Stimulated activated CD8-positive, alpha-beta memory T cell treated with anti-CD3 and anti-CD28 coated beads, Interleukin-15, amount 100 ng/mL, for 1 hour (primary cell): ENCODE results near the gene HS3ST4.

Experiments
- DNase-seq: peaks from one replicate; pipeline ENCODE4 v3.0.0-alpha.2; 2020; ENCODE audit warnings: low read depth

The HS3ST4 gene

GRCh38 chr16:25827709-25828108 lies 135.9 kb downstream of the HS3ST4 start:
- DNase-seq: no peak

GRCh38 chr16:25828510-25828909 lies 136.8 kb downstream of the HS3ST4 start:
- no peak for DNase-seq

- DNase-seq: no peak
Observed at GRCh38 chr16:25832291-25832690, 140.5 kb downstream of the HS3ST4 start.

GRCh38 chr16:25834101-25834500 lies 142.3 kb downstream of the HS3ST4 start:
- DNase-seq: no peak

DNA sequence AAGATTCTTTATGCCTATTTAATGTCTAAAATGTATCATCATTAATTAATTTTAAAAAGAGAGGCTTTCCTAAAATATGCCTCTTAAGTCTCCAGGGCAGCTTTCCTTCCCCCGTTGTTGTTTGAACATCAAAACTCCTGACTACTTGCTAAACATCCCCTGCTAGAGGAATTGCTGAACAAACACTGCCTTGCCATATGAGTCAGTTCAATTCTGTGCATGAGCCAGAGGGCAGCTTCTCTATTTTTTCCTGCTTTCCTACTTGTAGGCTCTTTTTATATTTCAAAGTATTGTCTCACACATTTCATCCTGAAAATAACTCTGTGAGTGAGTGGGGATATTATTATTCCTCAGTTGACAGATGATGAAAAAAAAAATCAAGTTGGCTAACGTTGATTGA lies 143.4 kb downstream of the HS3ST4 start:
- DNase-seq: no peak

- peak; percentile 1 for DNase-seq
Observed at GRCh38 chr16:25838724-25839186, 147.0 kb downstream of the HS3ST4 start.

- DNase-seq: no peak
Observed at GRCh38 chr16:25841761-25842160, 150.0 kb downstream of the HS3ST4 start.

DNA sequence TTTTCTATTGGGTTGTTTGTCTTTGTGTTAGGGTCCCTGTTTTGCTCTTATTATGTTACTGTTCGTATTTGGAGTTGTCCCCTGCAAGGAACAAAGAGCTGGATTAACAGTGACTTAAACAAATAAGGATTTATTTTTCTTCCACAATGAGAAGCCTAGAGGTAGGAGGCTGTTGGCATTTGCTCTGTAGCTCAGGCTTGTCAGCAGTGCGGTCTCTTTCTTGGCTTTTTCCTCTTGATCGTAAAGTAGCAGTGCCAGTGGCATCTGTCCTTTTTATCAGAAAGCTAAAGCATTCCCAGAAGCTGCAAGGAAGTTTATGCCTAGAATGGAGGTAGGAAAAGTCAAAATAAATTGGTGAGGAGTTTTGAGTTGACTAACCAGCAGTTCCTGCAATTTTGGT lies 154.1 kb downstream of the HS3ST4 start:
- no peak for DNase-seq

- DNase-seq: no peak
Observed at GRCh38 chr16:25854141-25854540, 162.4 kb downstream of the HS3ST4 start.

DNA sequence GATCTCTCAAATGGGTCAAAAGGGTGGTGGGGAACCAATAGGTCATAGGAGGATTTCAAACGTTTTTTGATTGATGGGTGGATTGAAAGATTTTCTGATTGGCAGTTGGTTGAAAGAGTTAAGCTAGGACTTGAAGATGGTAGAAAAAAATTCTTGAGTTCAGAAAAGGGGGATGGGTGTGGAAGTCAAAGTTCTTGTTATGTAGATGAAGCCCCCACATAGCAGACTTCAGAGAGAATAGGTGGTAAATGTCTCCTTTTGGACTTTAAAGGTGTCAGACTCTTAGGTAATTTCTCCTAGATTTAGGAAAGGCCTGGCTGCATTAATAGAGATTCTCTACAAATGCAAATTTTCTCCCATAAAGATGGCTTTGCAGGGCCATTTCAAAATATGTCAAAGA lies 163.3 kb downstream of the HS3ST4 start:
- no peak for DNase-seq

- DNase-seq: no peak
Observed at GRCh38 chr16:25855818-25856217, 164.1 kb downstream of the HS3ST4 start.

DNA sequence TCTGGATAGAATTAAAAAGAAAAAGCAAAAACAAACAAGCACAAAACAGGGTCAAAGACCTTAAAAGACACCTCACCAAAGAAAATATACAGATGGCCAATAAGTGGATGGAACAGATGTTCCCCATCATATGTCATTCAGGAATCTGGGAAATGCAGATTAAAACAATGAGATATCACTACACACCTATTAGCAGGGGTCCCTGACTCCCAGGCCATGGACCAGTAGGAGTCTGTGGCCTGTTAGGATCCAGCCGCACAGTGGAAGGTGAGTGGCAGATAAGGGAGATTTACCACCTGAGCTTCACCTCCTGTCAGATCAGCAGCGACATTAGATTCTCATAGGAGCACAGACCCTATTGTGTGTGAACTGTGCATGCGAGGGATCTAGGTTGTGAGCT lies 167.9 kb downstream of the HS3ST4 start:
- no peak for DNase-seq

DNA sequence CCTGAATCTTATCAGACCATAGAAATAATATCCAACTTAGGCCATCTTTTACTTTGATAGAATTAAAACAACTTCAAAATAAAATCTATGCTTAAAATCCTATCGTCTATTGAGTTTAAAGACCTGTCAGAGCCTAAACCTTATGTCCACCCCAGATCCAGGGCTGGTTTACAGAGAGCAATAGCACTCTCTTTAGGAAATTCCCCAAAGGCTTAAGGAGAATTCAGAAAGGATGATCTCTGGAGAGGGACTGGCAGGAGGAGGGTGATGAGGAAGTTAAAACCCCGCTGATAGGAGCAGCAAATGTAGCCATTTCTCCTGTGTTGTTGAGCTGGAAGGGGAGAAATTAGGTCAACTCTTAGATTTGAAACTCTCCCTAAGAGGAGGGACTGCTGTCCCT lies 175.3 kb downstream of the HS3ST4 start:
- DNase-seq: no peak

DNA sequence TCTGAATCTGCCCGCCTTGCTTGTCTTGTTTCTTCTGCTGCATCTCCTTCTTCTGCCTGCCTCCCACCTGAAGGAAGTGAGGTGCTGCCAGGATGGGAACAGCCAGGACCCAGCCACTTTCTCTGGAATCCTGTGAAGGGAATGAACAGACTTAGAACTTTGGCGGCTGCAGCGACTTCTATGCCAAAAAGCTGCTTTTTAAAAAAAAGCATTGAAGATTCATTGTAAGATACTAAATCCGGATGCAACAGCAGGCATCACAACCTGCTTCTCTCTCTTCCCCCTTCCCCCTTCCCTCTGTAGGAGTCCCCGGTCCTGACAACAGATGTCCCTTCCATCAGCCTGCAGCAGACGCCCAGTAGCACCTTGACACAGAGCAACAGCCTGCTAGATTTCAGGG lies 176.3 kb downstream of the HS3ST4 start:
- DNase-seq: no peak

DNA sequence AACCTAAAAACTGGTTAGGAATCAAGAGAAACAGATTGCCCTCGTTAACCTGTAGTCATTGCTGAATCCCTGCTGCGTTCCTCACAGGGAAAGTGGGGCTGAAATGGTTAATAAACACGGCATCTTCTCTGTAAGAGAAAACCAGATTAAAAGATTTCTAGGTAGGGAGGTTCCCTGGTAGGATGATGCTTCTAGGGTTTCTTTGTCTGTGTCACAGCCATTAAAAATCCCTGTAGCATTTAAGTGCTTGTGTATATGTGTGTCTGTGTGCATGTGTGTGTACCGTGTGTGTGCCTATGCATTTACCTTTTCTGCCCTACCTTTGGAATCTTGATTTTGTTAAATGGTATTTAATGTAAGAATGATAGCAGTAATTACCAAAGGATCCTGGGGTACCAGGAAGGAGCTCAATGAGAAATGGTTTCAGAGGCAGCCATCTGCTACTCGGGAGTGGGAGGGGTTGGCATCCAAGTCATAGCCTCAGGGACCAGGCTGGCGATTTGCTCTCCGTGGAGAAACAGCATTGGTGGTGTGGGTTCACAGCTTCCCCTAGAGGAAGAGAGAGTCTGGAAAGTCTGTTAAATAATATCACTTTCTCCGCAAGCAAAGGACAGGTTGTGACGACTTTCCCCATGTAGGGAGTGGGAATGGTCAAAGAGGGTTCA lies 177.1 kb downstream of the HS3ST4 start:
- DNase-seq: no peak

- no peak for DNase-seq
Observed at GRCh38 chr16:25872369-25873070, 180.8 kb downstream of the HS3ST4 start.

GRCh38 chr16:25874196-25874595 lies 182.4 kb downstream of the HS3ST4 start:
- DNase-seq: no peak

DNA sequence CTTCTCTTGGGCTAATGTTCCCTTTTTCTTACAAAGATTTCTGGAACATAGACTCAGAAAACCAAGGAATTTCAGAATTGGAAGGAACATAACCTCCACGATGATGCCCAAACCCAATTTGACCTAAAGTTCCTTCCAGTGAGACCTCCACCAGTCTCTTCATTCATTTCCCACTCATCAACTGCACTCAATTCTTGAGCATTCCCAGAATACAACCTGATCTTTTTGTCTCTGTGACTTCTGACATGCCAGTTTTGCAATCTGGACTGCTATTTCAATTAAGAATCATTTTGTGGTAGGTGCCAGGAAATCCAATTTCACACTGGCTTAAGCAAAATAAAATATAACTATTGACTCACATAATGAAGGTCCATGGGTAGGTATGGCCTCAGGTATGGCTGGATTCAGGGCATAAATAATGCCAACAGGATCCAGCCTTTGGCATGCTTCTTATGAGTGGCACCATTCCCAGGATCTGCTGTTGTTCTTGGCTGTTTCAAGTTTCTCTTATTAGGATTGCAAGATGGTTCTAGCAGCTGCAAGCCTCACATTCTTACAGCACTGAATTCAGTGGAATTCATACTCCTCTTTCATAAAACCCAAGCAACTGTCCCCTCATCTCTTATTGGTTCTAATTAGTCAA lies 184.3 kb downstream of the HS3ST4 start:
- no peak for DNase-seq

DNA sequence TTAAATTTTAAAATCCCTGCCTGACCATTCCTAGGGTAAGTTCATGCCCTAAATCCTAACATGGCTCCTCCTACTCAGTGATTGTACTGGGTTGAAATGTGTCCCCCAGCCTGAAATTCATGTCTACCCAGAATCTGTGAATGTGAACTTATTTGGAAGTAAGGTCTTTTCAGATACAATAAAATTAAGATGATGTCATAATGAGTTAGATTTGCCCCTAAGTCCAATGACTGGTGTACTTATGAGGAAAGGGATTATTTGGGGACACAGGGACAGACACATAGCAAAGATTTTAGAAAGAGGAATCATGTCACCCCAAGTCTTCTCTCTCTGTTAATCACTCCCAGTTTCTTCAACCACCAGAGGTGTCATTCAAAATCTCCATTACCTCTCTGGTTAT lies 185.3 kb downstream of the HS3ST4 start:
- DNase-seq: no peak

- no peak for DNase-seq
Observed at GRCh38 chr16:25886598-25886997, 194.8 kb downstream of the HS3ST4 start.

GRCh38 chr16:25888868-25889267 lies 197.1 kb downstream of the HS3ST4 start:
- no peak for DNase-seq

GRCh38 chr16:25893332-25893731 lies 201.6 kb downstream of the HS3ST4 start:
- DNase-seq: no peak

GRCh38 chr16:25894093-25894492 lies 202.3 kb downstream of the HS3ST4 start:
- DNase-seq: no peak
